NCI-H1105 (cell line): ENCODE measurements around the gene COL15A1.
"Not testable (repeated sequence)": the region's sequence is repeated elsewhere in the genome, so short reads cannot be mapped to it uniquely, and the experiment has no call there.

Source experiments
- DNase-seq: peaks from one replicate; lab custom pipeline; 2025; lab: John Stamatoyannopoulos, UW

Gene COL15A1

GRCh38 chr9:98994172-98995058 lies 50.7 kb downstream of the COL15A1 start:
- no peak for DNase-seq

GRCh38 chr9:98995059-98995671 lies 51.5 kb downstream of the COL15A1 start:
- DNase-seq = no peak

- no peak for DNase-seq
Observed at GRCh38 chr9:98995971-98996504, 52.3 kb downstream of the COL15A1 start.

GRCh38 chr9:98997604-98998003 lies 53.9 kb downstream of the COL15A1 start:
- DNase-seq = no peak

GRCh38 chr9:98998441-98999151 lies 54.9 kb downstream of the COL15A1 start:
- no peak for DNase-seq

- DNase-seq = no peak
Observed at GRCh38 chr9:98999152-98999525, 55.4 kb downstream of the COL15A1 start.

GRCh38 chr9:99000476-99001395 lies 57.0 kb downstream of the COL15A1 start:
- DNase-seq = peak; percentile 27

- DNase-seq = no peak
Observed at GRCh38 chr9:99001892-99002291, 58.2 kb downstream of the COL15A1 start.

GRCh38 chr9:99002706-99003105 lies 59.0 kb downstream of the COL15A1 start:
- no peak for DNase-seq

- no peak for DNase-seq
Observed at GRCh38 chr9:99003308-99003707, 59.6 kb downstream of the COL15A1 start.

- no peak for DNase-seq
Observed at GRCh38 chr9:99004115-99004514, 60.4 kb downstream of the COL15A1 start.

GRCh38 chr9:99004717-99005460 lies 61.2 kb downstream of the COL15A1 start:
- DNase-seq = no peak

GRCh38 chr9:99005651-99006050 lies 61.9 kb downstream of the COL15A1 start:
- no peak for DNase-seq

- no peak for DNase-seq
Observed at GRCh38 chr9:99006511-99006910, 62.8 kb downstream of the COL15A1 start.

- DNase-seq = no peak
Observed at GRCh38 chr9:99006979-99007378, 63.3 kb downstream of the COL15A1 start.

- no peak for DNase-seq
Observed at GRCh38 chr9:99008203-99008602, 64.5 kb downstream of the COL15A1 start.

- not testable (repeated sequence) for DNase-seq
Observed at GRCh38 chr9:99010393-99010792, 66.7 kb downstream of the COL15A1 start.

- peak; percentile 16 for DNase-seq
Observed at GRCh38 chr9:99011161-99011709, 67.5 kb downstream of the COL15A1 start.

GRCh38 chr9:99012957-99013512 lies 69.3 kb downstream of the COL15A1 start:
- no peak for DNase-seq

GRCh38 chr9:99013550-99013949 lies 69.8 kb downstream of the COL15A1 start:
- no peak for DNase-seq
